Stimulated activated CD8-positive, alpha-beta memory T cell treated with anti-CD3 and anti-CD28 coated beads, Interleukin-4, amount 100 ng/mL, for 1 hour (primary cell): ENCODE results near the gene SEZ6L2.

Experiments
- DNase-seq, 2 donors: peaks; one replicate each; pipeline ENCODE4 v3.0.0-alpha.2; 2020; ENCODE audit warnings: low read depth in 2 of 2, low spot score in 1 of 2

SEZ6L2 gene

DNA sequence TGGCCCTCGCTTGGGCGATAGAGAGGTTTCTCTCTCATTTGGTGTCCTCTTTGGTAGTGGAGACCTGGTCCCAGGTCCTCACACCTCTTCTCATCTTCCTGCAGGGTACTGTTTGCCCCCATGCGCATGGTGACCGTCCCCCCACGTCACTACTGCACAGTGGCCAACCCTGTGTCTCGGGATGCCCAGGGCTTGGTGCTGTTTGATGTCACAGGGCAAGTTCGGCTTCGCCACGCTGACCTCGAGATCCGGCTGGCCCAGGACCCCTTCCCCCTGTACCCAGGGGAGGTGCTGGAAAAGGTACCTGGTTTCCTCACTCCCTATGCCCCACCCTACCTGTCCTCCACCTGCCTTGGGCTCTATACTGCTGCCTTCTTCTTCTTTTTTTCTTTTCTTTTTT, 68.6 kb downstream of the SEZ6L2 start:
- no peak for DNase-seq

DNA sequence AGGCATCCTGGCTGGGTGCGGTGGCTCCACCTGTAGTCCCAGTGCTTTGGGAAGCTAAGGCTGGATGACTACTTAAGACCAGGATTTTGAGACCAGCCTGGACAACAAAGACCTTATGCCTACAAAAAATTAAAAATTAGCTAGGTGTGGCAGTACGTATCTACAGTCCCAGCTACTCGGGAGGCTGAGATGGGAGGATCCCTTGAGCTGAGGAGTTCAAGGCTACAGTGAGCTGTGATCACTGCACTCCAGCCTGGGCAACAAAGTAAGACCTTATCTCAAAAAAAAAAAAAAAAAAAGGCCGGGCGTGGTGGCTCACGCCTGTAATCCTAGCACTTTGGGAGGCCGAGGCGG, 73.0 kb downstream of the SEZ6L2 start:
- no peak for DNase-seq

GRCh38 chr16:29825145-29826044, 74.0 kb downstream of the SEZ6L2 start:
- DNase-seq, result no peak

DNA sequence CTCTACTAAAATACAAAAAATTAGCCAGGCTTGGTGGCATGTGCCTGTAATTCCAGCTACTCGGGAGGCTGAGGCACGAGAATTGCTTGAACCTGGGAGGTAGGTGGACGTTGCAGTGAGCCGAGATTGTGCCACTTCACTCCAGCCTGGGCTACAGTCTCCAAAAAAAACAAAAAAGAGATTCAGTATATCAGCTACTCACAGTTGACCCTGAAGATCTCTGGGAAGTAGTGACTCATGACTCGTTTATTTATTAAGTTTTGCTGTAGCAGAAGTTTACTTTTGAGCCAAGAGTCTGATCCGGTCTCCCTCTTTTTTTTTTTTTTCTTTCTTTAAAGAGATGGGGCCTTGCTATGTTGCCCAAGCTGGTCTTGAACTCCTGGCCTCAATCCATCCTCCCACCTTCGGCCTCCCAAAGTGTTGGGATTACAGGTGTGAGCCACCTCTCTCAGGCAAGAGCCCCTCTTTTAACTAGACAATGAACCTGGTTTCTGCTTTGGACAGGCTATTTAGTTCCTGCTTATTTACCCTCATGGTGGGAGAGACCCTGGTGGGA, 74.7 kb downstream of the SEZ6L2 start:
- no peak for DNase-seq

DNA sequence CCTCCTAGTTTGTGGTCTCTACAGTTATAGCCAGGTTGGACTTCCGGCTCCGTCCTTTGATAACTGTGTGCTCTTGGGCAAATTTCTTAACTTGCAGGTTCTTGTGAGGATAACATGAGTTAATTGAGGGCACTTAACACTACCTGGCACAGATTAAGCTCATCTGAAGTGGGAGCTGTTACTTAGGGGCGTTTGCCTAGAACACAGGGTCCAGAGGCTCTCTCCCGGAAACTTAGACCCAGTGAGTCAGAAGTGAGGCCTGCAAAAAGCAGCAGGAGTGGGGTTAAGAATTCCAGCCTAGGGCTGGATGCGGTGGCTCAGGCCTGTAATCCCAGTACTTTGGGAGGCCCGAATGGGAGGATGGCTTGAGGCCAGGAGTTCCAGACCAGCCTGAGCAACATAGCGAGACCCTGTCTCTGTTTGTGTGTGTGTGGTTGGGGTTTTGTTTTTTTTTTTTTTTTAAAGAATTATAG, 77.7 kb downstream of the SEZ6L2 start:
- no peak for DNase-seq
